Activated CD4-positive, alpha-beta memory T cell treated with anti-CD3 and anti-CD28 coated beads for 36 hours (primary cell): ENCODE measurements around the gene CACNA1C. TPM values are rescaled to one million over a fixed set of nuclear protein-coding genes. Genes with fewer than 3 reads are reported as not detected.

Experiments used
- CTCF ChIA-PET: fragments of 350-600 bp; sonication (Branson Sonifier 250); formaldehyde crosslinking; loops from one replicate; lab custom pipeline; 2021; ENCODE audit warnings: antibody characterized with exemption, inconsistent platforms; lab: Charles Lee
- POLR2A ChIA-PET: fragments of 350-600 bp; sonication (Branson Sonifier 250); formaldehyde crosslinking; loops from one replicate; lab custom pipeline; 2021; ENCODE audit warnings: antibody characterized with exemption; lab: Charles Lee
- DNase-seq: peaks from one replicate; pipeline ENCODE4 v3.0.0-alpha.2; 2020
- H3K27ac Mint-ChIP-seq: one replicate; pipeline ENCODE4 v1.8.0; 2021; ENCODE audit warnings: mixed read lengths
- H3K27me3 Mint-ChIP-seq: one replicate; pipeline ENCODE4 v1.8.0; 2021; ENCODE audit warnings: mixed read lengths
- H3K36me3 Mint-ChIP-seq: one replicate; pipeline ENCODE4 v1.8.0; 2021; ENCODE audit warnings: mixed read lengths
- H3K4me1 Mint-ChIP-seq: one replicate; pipeline ENCODE4 v1.8.0; 2021; ENCODE audit warnings: low read depth, mixed read lengths
- H3K4me3 Mint-ChIP-seq: one replicate; pipeline ENCODE4 v1.8.0; 2021; ENCODE audit warnings: mild to moderate bottlenecking, mixed read lengths
- H3K9me3 Mint-ChIP-seq: one replicate; pipeline ENCODE4 v1.8.0; 2021; ENCODE audit warnings: mixed read lengths
- intact Hi-C: fragments of 100-400 bp; cut with micrococcal nuclease; formaldehyde crosslinking; loops from one replicate; pipeline ENCODE4 v1.15.1; 2023
- total RNA-seq, 2 experiments: library from RNA; stranded (reverse); gene quantifications; one replicate each; pipeline ENCODE4 v1.2.3, GENCODE V29; 2021

The CACNA1C gene
- total RNA-seq, 2 experiments from 2014 or later: 0.07 to 0.12 TPM

DNA sequence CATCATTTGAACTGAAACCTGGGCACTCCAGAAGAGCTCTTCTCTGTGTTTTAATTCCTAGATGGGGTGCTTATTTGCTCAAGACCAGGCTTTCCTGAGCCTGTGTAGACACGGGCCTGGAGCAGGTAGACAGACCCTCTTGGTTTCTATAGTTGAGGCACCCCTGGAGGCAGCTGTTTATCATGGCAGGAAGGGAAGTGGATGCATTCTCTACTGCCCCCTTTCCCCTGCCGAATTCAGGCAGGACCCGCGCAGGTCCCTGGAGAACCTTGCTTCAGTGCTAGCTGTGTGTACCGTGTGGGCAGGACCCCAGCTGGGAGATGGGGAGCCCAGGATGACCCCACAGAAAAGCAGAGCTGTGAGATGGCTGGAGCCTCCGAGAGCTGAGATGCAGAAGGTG lies 6.0 kb downstream of the CACNA1C start:
- no peak overlapping the region for H3K4me3 Mint-ChIP-seq
- H3K4me1 Mint-ChIP-seq: peaks cover 12% of the 10 kb centered on the region
- intact Hi-C loops: no loop called here
- H3K27me3 Mint-ChIP-seq: peaks cover 31% of the 10 kb centered on the region
- no peaks in the 10 kb centered on the region for H3K9me3 Mint-ChIP-seq
- ChIA-PET POLR2A (no interaction called here), CTCF (no interaction called here)
- no peaks in the 10 kb centered on the region for H3K36me3 Mint-ChIP-seq
- DNase-seq: no peak
- H3K27ac Mint-ChIP-seq: no peak overlapping the region

DNA sequence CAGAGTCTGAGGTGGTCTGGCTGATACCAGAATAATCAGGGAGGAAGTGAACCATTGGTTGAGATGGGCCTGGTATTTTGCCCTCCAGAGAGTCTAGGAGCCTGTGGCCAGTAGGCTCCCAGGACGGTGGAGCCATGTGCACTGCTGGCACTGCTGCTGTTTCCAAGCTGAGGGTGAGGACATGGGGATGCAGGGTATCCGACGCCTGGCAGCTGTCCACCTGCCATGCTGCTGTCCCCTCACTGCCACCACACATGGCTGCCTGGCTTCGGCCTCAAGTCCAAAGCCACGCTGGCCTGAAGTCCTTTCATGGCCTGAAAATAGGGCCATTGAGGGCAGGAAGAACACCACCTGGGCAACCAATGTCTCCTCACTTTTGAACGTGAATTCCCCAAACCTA lies 8.6 kb downstream of the CACNA1C start:
- intact Hi-C loops: no loop called here
- ChIA-PET CTCF (no interaction called here), POLR2A (no interaction called here)
- no peak overlapping the region for H3K27ac Mint-ChIP-seq
- H3K27me3 Mint-ChIP-seq: peaks cover 17% of the 10 kb centered on the region
- H3K9me3 Mint-ChIP-seq: no peaks in the 10 kb centered on the region
- no peaks in the 10 kb centered on the region for H3K36me3 Mint-ChIP-seq
- DNase-seq: no peak
- no peak overlapping the region for H3K4me3 Mint-ChIP-seq
- peaks cover 13% of the 10 kb centered on the region for H3K4me1 Mint-ChIP-seq

DNA sequence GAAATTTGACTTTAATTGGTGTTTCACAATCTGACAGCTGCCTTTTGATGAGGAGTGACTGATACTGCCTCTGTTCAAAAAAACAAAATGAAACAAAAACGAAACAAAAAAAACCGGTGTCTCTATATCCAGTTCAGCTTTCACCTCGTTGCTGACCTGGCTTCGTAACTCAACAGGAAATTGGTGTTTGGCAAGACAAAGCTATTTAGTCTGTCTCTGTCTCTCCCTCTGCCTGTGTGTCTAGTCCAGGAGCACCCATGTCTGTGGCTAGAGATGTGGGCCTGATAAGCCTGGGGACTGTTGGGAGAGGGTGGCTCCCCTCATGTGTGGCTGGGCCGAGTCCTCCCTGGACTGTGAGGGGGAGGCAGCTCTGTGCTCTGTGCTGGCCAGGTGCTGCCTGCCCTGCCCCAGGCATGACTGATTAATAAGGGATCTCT lies 11.3 kb downstream of the CACNA1C start:
- POLR2A ChIA-PET: no interaction called here
- H3K27ac Mint-ChIP-seq: peak overlapping the region; percentile 5
- H3K4me1 Mint-ChIP-seq: peaks cover 13% of the 10 kb centered on the region

GRCh38 chr12:2068653-2069052 lies 15.9 kb downstream of the CACNA1C start:
- POLR2A ChIA-PET: no interaction called here
- H3K36me3 Mint-ChIP-seq: peaks cover 2% of the 10 kb centered on the region
- CTCF ChIA-PET: no interaction called here
- no peak overlapping the region for H3K27ac Mint-ChIP-seq
- peaks cover 11% of the 10 kb centered on the region for H3K27me3 Mint-ChIP-seq
- intact Hi-C loops: no loop called here
- peaks cover 22% of the 10 kb centered on the region for H3K9me3 Mint-ChIP-seq
- no peak overlapping the region for H3K4me3 Mint-ChIP-seq
- H3K4me1 Mint-ChIP-seq: peaks cover 10% of the 10 kb centered on the region
- no peak for DNase-seq

More for the DNA sequence above, 11.3 kb downstream of the CACNA1C start:
- Mint-ChIP-seq H3K27me3 (peaks cover 8% of the 10 kb centered on the region), H3K9me3 (peaks cover under 1% of the 10 kb centered on the region), H3K4me3 (peak overlapping the region; percentile 38), H3K36me3 (no peaks in the 10 kb centered on the region)
- peak; percentile 32 for DNase-seq
- intact Hi-C loops: no loop called here
- CTCF ChIA-PET: interaction anchor here (0.6 to 1.3 kb wide), 3 partner anchors 11 to 519 kb away, joined by 3 to 4 read pairs (median 3); partner anchors contain the start of gene CACNA1C

DNA sequence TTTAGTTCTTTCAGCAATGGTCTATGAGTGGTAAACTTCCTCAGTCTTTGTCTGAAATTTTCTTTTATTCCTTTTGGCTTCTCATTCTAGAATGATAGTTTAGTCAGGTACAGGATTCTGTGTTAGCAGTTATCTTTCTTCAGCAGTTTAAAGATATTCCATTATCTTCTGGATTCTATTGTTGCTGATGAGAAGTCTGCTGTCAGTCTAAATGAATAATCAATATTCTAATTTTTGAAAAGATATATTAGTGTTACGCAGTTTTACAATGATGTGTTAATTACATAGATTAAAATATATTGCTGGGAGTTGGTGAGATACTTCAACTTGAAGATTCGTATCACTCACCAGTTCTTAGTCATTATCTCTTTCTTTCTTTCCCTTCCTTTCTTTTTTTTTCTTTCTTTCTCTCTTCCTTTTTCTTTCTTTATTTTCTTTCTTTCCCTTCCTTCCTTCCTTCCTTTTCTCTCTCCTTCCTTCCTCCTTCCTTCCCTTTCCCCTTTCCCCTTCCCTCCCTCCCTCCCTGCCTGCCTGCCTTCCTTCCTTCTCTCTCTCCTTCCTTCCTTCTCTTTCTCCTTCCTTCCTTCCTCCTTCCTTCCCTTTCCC lies 17.8 kb downstream of the CACNA1C start:
- Mint-ChIP-seq H3K4me1 (no peaks in the 10 kb centered on the region), H3K4me3 (no peak overlapping the region), H3K27ac (no peak overlapping the region), H3K36me3 (peaks cover 2% of the 10 kb centered on the region), H3K27me3 (peaks cover 11% of the 10 kb centered on the region), H3K9me3 (peaks cover 22% of the 10 kb centered on the region)
- intact Hi-C loops: no loop called here
- ChIA-PET POLR2A (no interaction called here), CTCF (no interaction called here)
- no peak for DNase-seq

DNA sequence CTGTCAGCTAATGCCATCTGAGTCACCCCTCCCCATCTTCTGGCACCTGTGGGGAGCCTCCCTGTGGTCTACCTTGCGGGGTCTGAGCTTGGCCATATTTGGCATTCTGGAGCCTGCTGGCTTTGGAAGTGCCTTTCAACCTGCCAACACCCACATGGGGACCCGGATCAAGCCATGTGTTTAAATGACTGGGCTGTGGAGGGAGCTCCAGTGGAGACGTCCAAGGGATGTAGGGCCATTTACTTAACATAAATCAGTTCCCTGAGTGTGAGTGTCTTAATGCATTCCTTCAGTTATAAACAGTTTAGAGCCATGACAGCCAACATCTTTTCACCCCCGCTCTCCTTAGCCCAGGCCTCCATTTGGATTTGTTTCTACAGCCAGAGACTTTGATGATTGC lies 22.0 kb downstream of the CACNA1C start:
- H3K9me3 Mint-ChIP-seq: peaks cover 17% of the 10 kb centered on the region
- no peak for DNase-seq
- H3K27ac Mint-ChIP-seq: no peak overlapping the region
- intact Hi-C loops: no loop called here
- CTCF ChIA-PET: no interaction called here
- peaks cover 8% of the 10 kb centered on the region for H3K27me3 Mint-ChIP-seq
- H3K4me1 Mint-ChIP-seq: no peaks in the 10 kb centered on the region
- POLR2A ChIA-PET: no interaction called here
- H3K36me3 Mint-ChIP-seq: peaks cover 2% of the 10 kb centered on the region
- H3K4me3 Mint-ChIP-seq: no peak overlapping the region

GRCh38 chr12:2075508-2076195 lies 22.9 kb downstream of the CACNA1C start:
- intact Hi-C loops: no loop called here
- POLR2A ChIA-PET: no interaction called here
- Mint-ChIP-seq H3K36me3 (peaks cover 2% of the 10 kb centered on the region), H3K4me1 (no peaks in the 10 kb centered on the region), H3K4me3 (no peak overlapping the region), H3K27ac (no peak overlapping the region), H3K9me3 (peaks cover 14% of the 10 kb centered on the region), H3K27me3 (peaks cover 8% of the 10 kb centered on the region)
- CTCF ChIA-PET: no interaction called here
- no peak for DNase-seq

GRCh38 chr12:2076196-2076570 lies 23.4 kb downstream of the CACNA1C start:
- H3K4me1 Mint-ChIP-seq: no peaks in the 10 kb centered on the region
- peaks cover 8% of the 10 kb centered on the region for H3K27me3 Mint-ChIP-seq
- POLR2A ChIA-PET: no interaction called here

GRCh38 chr12:2076728-2077127 lies 23.9 kb downstream of the CACNA1C start:
- Mint-ChIP-seq H3K27me3 (peaks cover 8% of the 10 kb centered on the region), H3K4me1 (no peaks in the 10 kb centered on the region), H3K27ac (no peak overlapping the region), H3K9me3 (peaks cover 11% of the 10 kb centered on the region), H3K36me3 (no peaks in the 10 kb centered on the region), H3K4me3 (no peak overlapping the region)
- DNase-seq: no peak
- CTCF ChIA-PET: no interaction called here
- POLR2A ChIA-PET: no interaction called here
- intact Hi-C loops: no loop called here

More at GRCh38 chr12:2076196-2076570, 23.4 kb downstream of the CACNA1C start:
- no peak overlapping the region for H3K4me3 Mint-ChIP-seq
- intact Hi-C loops: no loop called here
- H3K9me3 Mint-ChIP-seq: peaks cover 15% of the 10 kb centered on the region
- H3K27ac Mint-ChIP-seq: no peak overlapping the region
- CTCF ChIA-PET: no interaction called here
- H3K36me3 Mint-ChIP-seq: peaks cover 2% of the 10 kb centered on the region
- DNase-seq: no peak

- Mint-ChIP-seq H3K27ac (no peak overlapping the region), H3K4me1 (no peaks in the 10 kb centered on the region), H3K36me3 (no peaks in the 10 kb centered on the region), H3K4me3 (no peak overlapping the region), H3K9me3 (peaks cover 10% of the 10 kb centered on the region), H3K27me3 (peaks cover 8% of the 10 kb centered on the region)
- intact Hi-C loops: no loop called here
- no peak for DNase-seq
- CTCF ChIA-PET: no interaction called here
- POLR2A ChIA-PET: no interaction called here
Observed at GRCh38 chr12:2080604-2081003, 27.8 kb downstream of the CACNA1C start.

GRCh38 chr12:2082321-2082720 lies 29.5 kb downstream of the CACNA1C start:
- ChIA-PET CTCF (no interaction called here), POLR2A (no interaction called here)
- H3K36me3 Mint-ChIP-seq: no peaks in the 10 kb centered on the region
- no peak overlapping the region for H3K4me3 Mint-ChIP-seq
- intact Hi-C loops: no loop called here
- H3K9me3 Mint-ChIP-seq: peaks cover 10% of the 10 kb centered on the region
- H3K27me3 Mint-ChIP-seq: peaks cover 3% of the 10 kb centered on the region
- no peaks in the 10 kb centered on the region for H3K4me1 Mint-ChIP-seq
- no peak overlapping the region for H3K27ac Mint-ChIP-seq
- DNase-seq: no peak

- intact Hi-C loops: no loop called here
- no peaks in the 10 kb centered on the region for H3K4me1 Mint-ChIP-seq
- no peaks in the 10 kb centered on the region for H3K36me3 Mint-ChIP-seq
- H3K4me3 Mint-ChIP-seq: no peak overlapping the region
- POLR2A ChIA-PET: no interaction called here
- H3K27ac Mint-ChIP-seq: no peak overlapping the region
- peaks cover 10% of the 10 kb centered on the region for H3K9me3 Mint-ChIP-seq
- no peak for DNase-seq
- H3K27me3 Mint-ChIP-seq: peaks cover 3% of the 10 kb centered on the region
- CTCF ChIA-PET: no interaction called here
Observed at GRCh38 chr12:2083008-2083407, 30.2 kb downstream of the CACNA1C start.

- peaks cover 7% of the 10 kb centered on the region for H3K9me3 Mint-ChIP-seq
- no peak for DNase-seq
- intact Hi-C loops: no loop called here
- no peaks in the 10 kb centered on the region for H3K36me3 Mint-ChIP-seq
- no peak overlapping the region for H3K4me3 Mint-ChIP-seq
- peaks cover 4% of the 10 kb centered on the region for H3K27me3 Mint-ChIP-seq
- H3K27ac Mint-ChIP-seq: no peak overlapping the region
- CTCF ChIA-PET: no interaction called here
- H3K4me1 Mint-ChIP-seq: no peaks in the 10 kb centered on the region
- POLR2A ChIA-PET: no interaction called here
Observed at GRCh38 chr12:2083561-2083960, 30.8 kb downstream of the CACNA1C start.
